ENCODE results near the gene RAPGEF1.

RAPGEF1 gene, protein sequence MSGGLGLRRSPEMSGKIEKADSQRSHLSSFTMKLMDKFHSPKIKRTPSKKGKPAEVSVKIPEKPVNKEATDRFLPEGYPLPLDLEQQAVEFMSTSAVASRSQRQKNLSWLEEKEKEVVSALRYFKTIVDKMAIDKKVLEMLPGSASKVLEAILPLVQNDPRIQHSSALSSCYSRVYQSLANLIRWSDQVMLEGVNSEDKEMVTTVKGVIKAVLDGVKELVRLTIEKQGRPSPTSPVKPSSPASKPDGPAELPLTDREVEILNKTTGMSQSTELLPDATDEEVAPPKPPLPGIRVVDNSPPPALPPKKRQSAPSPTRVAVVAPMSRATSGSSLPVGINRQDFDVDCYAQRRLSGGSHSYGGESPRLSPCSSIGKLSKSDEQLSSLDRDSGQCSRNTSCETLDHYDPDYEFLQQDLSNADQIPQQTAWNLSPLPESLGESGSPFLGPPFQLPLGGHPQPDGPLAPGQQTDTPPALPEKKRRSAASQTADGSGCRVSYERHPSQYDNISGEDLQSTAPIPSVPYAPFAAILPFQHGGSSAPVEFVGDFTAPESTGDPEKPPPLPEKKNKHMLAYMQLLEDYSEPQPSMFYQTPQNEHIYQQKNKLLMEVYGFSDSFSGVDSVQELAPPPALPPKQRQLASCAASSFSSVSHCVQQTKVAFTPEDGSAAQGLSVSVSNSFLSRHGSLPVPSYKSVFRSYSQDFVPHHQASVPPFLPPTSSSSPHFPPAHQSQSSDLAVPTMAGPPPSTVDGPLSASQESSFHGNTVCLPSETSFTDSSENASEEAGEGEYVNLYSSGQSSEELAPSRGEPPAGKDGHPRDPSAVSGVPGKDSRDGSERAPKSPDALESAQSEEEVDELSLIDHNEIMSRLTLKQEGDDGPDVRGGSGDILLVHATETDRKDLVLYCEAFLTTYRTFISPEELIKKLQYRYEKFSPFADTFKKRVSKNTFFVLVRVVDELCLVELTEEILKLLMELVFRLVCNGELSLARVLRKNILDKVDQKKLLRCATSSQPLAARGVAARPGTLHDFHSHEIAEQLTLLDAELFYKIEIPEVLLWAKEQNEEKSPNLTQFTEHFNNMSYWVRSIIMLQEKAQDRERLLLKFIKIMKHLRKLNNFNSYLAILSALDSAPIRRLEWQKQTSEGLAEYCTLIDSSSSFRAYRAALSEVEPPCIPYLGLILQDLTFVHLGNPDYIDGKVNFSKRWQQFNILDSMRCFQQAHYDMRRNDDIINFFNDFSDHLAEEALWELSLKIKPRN (N-terminal part only)

DNA sequence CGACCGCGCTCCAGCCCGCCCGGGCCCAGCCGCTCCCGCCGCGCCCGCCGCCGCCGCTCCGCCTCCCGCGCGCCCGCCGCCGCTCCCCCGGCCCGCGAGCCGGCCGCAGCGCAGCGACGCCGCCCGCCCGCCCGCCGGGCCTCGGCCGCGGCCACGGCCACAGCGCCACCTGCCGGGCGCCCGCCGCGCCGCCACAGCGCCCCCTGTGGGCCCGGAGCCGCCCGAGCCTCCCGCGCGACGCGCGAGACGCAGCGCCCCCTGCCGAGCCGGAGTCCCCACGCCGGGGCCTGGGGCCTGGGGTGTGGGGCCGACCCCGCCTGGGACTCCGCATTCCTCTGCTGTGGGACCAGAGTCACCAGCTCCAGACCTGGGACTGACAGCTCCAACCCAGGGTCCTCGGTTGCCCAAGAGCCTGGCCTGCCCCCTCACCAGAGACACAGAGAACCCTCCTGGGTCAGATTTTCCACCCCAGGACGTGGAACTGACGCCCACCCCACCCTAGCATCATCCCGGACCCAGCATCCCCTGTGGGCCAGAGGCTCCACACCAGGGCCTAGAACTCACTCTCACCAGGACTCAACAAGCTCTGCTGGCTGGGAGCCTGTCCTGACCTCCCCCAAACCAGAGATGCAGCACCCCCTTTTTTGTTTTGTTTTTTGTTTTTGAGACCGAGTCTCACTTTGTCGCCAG, at the start of gene RAPGEF1:
TSS of gene RAPGEF1 (minus strand) at position 118 of the 690 bp plus-strand sequence. CDS start 246 bp downstream, outside the sequence.
- peak in 1 of 2 donors; percentile 66 for DNase-seq (ENCODE audit: extremely low read depth in 1 of 2, low read depth in 1 of 2)

DNA sequence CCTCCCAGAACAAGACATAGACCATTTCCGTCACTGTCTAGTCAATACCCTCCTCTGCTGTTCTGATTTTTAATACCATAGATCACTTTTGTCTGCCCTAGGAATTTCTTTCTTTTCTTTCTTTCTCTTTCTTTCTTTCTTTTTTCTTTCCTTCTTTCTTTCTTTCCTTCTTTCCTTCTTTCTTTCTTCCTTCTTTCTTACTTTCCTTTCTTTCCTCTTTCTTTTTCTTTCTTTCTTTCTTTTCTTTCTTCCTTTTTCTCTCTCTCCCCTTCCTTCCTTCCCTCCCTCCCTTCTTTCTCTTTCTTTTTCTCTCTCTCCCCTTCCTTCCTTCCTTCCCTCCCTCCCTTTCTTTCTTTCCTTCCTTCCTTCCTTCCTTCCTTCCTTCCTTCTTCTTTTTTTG, 49.0 kb upstream of the RAPGEF1 start:
- no peak for DNase-seq (ENCODE audit: extremely low read depth in 1 of 2, low read depth in 1 of 2)

DNA sequence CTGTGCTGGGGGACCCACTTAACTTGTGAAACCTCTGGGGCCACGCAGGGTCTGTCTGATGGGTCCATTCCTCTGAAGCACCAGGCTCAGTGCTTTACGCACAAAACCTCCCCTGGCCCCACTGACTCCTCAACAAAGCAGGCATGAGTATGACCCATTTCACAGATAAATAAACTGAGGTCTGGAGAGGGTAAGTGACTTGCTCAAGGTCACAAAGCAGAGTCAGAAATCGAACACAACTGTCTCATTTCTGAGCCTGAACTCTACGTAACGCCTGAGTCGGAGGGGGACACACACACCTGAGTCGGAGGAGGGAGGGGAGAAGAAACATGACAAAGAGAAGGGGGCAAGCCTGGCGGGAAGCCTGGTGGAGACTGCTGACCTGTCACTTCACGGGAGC, 48.0 kb upstream of the RAPGEF1 start:
- no peak for DNase-seq (ENCODE audit: extremely low read depth in 1 of 2, low read depth in 1 of 2)

DNA sequence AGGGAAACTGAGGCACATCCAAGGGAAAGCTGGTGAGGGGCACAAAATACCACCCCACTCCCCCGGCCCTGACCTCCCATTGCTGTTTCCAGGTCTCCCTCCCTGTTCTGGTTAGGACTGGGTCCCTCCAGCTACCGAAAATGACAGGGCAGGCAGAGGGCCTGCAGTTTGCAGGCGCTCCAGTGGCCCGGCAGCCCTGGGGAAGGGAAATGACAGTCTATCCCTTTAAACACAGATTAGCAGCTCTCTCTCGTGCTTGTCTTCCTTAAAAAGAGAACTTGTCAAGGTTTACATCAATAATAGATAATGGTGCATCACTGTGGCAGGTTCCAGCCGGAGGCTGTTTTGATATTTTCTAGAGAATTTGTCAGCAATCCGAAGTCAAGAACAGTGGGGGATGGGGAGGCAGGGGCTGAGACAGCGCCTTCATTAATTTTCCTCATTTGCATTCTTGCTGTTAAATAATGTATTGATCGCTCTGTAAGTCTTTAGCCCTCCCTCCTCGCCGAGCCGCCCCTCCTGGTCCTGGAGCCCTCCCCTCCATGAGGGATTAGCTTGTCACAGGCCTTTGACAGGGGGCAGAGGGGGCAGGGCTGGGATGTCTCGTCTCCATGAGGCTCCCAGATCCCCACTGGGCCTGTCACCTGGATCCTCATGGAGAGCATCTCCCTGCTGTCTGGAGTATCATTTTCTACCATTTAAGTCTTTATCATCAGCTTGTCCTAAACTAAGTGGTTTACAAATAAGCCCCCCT, 45.0 kb upstream of the RAPGEF1 start:
- DNase-seq (ENCODE audit: extremely low read depth in 1 of 2, low read depth in 1 of 2): no peak

DNA sequence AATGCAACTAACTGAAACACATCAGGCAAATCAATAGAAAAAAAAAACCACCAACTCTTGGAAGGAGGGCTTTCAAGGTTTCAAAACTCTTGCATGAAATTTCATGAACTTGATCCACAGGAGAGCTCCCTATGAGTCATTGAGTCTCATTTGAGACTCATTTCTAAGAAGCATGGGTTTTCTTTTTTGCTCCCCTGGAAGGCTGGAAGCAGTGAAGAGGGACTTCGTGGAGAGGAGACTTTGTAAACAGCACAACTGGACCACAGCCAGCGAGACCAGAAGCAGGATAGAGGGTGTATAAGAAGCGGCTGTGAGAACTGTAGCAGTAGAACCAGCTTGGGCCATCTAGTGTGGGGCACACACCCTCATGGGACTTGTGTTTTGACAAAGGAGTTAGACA, 41.2 kb upstream of the RAPGEF1 start:
- no peak for DNase-seq (ENCODE audit: extremely low read depth in 1 of 2, low read depth in 1 of 2)

DNA sequence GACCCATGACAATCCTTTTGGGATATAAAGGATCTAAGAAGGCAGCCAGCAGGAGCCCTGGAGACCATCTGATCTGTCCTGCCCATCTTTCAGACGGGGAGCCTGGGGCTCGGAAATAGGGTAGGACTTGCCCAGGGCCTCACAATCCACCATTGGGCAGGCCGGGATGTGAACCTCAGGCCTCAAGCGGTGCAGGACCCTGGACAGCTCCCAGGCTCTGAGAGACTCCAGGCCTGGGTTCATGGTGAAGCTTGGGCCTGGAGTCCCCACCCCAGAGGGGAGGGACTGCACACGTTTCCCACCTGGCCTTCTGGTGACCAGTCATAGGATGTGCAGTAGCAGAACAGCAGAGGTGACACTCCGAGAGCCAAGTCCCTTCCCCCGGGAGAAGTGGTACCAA, 36.6 kb upstream of the RAPGEF1 start:
- DNase-seq (ENCODE audit: extremely low read depth in 1 of 2, low read depth in 1 of 2): no peak

DNA sequence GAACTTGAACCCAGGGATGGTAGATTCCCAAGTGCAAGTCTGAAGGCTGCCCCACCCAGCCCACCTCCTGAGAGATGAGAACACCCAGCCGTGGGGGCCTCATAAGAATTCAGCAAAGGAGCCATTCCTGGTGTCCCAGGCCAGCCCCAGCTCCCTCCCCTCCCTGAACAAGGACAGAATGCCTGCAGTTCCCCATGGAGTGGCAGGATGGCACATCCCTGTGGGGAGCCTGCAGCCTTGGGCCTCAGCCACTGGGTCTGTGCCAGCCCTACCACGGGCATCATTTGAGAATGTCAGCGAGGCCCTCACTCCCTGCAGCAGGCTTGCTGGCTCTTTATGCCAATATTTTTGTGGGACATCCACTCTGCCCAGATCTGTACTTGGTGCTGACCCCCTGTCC, 36.2 kb upstream of the RAPGEF1 start:
- no peak for DNase-seq (ENCODE audit: extremely low read depth in 1 of 2, low read depth in 1 of 2)

DNA sequence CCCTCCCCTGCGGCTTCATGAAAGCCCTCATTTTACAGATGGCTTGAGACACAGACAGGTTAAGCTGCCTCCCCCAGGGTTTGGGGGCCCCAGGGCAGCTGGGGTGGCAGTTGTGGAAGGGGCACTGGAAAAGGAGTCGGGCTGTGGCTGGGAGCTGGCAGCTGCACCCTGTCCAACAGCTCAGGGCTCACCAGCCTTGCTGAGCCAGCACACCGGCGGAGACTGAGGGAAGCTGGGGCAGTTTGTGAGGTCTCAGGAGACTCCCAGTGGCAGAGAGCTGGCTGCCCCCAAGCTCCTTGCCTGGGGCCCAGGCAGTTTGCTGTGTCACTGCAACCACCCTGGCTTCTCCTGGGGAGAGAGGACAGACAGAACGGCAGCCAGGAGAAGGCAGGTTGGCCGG, 34.8 kb upstream of the RAPGEF1 start:
- no peak for DNase-seq (ENCODE audit: extremely low read depth in 1 of 2, low read depth in 1 of 2)

DNA sequence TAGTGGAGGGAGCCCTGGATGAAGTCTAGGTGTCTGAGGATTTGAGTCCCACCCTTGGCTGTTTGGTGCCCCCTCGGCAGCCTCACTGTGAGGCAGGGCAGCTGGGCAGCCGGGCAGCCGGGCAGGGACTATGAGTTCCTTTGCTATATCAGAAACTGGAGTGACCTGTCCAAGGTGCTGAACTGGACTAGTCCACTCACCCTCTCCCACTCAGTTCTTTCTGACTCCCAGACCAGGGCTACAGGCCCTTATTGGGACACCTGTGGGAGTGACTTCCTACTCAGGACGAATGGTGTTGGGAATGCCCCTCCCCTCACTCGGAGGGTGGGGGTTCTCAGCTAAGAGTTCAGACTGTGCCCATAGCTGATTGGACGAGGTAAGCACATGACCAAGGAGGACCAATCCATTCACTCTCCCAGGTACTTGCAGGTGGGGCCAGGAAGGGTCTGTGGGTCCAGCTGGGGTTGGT, 34.1 kb upstream of the RAPGEF1 start:
- DNase-seq (ENCODE audit: extremely low read depth in 1 of 2, low read depth in 1 of 2): peak in 1 of 2 donors; percentile 7

DNA sequence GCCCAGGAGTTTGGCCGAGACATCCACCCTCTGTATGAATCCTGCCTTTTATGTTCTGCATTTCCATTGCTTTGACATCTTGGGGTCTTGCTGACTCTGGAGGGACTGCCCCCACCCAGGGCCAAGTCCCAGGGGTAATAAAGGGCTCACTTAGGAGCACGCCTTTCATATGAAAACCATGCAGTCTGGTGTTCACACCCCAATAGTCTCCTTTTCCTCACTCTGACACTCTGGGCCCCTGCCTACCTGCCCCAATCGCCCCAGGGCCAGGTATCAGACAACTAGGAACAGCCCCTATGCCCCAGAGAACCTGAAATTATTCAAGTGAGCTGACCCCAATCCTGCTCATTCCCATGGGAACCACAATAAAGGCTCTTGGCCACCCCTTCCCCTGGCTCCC, 33.1 kb upstream of the RAPGEF1 start:
- no peak for DNase-seq (ENCODE audit: extremely low read depth in 1 of 2, low read depth in 1 of 2)

DNA sequence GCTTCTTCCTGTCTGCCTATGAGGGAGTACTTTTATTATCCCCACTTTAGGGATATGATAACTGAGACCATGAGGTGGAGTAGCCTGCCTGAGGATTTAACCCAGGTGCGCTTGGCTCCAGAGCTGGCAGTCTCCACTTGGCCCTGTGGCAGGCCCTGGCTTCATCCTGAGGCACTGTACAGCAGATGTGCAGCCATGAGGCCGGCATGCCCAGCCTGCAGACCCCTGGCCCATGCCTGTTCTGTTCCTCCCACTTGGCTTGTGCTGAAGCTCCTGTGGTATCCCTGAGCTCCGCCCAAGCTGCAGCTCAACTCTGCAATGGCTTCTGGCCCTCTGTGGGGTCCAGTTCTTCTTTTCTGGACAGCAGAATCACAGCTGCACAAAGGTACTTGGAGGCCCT, 31.8 kb upstream of the RAPGEF1 start:
- no peak for DNase-seq (ENCODE audit: extremely low read depth in 1 of 2, low read depth in 1 of 2)

DNA sequence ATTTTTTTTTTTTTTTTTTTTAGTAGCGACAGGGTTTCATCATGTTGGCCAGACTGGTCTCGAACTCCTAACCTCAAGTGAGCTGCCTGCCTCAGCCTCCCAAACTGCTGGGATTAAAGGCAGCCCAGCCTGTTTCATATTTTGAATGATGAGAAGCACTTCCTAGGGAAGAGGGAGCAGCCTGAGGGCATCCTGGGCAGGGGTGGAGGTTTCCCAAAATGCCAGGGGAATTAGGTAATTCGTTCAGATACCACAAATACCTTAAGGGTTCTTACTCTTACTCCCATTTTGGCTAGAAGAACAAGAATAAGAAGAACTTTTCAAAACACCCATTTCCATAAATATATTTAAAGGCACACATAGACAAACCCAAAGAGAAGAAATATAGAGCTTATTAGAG, 29.5 kb upstream of the RAPGEF1 start:
- no peak for DNase-seq (ENCODE audit: extremely low read depth in 1 of 2, low read depth in 1 of 2)

DNA sequence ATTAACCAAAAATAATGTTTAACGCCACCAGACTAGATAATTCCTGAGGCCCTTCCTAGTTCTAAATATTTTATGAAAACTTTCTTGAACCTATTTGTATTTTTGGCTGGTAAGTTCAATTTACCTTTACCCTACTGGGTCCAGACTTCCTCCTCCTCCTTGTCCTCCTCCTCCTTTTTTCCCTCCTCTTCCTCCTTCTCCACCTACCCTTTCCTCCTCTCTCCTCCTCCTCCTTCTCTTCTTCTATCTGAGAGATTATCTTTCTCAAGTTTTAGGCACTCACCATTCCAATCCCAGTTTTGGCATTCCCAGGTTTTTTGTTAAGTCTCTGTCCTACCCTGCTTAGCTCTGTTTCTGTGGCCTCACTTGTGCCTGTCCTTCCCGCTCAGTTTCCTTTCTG, 24.7 kb upstream of the RAPGEF1 start:
- no peak for DNase-seq (ENCODE audit: extremely low read depth in 1 of 2, low read depth in 1 of 2)

DNA sequence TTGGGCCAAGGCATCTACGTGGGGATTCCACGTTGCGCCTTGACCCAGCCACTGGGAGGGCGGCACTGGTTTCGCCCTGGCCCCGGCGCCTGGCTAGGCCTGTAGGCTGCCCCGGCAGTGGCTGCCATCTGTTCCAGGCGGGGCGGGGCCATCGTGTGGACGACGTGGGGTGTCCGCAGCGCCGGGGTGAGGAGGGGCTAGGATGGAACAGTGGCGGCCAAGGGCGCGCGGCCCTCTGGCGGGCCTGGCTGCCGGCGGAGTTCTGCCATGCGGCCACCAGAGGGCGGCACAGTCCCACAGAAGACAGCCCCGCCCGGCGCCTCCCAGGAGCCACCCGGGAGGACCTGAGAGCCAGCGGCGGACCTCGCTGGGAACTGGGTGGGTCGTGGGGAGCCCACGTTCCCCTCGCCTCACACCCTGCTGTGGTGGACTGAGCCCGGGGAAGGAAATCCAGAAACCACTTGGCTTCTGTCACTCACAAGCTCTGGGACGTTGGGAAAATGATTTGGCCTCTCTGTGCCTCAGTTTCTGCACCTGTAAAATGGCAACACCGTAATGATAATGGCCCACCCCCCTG, 22.6 kb upstream of the RAPGEF1 start:
- peak; percentile 57 to 63 for DNase-seq (ENCODE audit: extremely low read depth in 1 of 2, low read depth in 1 of 2)

DNA sequence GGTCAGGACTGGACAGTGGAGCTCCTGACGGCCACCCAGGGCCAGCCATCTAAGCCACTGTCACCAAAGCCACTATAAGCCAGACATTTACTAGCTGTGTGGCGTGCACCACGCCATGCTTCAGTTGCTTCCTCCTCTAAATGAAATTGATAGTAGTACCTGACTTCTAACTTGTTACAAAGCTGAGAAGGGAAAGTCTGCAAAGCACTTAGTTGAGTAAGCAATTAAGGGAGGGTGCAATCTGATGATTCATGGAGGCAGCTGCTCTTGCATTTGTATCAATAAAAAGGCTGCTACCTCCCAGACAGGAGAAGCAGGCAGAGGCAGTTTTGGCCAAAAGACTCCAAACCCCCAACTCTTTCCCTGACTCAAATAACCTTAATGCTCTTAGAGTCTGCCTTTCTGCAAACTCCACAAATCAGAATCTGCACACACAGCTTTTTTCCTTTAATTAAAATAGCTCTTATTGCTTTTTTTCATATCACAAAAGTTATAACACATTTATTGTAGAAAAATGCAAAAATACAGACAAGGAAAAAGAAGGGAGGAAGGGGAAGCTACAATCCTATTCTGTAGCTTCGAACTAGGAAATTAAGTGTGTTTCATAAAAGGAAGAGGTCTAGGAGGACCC, 19.3 kb upstream of the RAPGEF1 start:
- DNase-seq (ENCODE audit: extremely low read depth in 1 of 2, low read depth in 1 of 2): no peak

DNA sequence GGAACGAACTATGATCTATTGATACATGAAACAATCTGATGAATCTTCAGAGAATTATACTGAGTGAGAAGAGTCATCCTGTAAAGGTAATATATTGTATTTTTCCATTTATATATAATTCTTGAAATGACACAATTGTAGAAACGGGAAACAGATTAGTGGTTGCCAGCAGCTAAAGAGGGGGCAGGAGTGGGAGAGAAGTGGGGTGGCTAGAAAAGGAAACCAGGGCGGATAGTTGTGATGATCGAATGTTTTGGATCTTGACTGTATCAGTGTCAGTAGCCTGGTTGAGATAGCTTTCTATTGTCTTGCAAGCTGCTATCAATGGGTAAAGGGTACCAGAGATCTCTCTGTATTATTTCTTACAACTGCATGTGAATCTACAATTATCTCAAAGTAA, 17.7 kb upstream of the RAPGEF1 start:
- DNase-seq (ENCODE audit: extremely low read depth in 1 of 2, low read depth in 1 of 2): no peak

DNA sequence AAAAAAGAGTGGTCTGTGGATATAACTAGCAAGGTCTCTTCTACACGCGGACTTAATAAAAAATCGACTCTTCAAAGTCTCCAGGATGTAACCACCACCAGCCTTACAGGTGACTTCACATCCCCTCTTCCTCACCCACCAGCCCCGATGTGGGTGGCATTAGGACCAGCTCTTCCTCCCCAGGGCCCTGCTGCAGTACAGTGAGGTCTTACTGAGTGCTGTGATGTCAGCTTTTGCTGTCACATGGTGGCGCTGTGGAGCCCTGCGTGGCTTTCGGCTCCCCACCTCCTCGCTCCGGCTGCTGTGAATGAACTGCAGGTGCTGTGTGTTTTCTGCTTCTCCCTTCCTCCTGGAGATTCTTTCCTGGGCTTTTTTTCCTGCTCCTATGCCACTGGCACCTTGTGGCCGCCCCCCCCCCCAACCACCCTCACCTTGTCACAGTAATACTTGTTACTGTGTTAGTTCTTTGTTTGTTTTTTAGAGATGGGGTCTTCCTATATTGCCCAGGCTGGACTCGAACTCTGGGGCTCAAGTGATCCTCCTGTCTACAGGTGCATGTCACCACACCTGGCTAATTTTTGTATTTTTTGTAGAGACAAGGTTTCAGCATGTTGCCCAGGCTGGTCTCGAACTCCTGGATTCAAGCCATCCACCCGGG, 15.8 kb upstream of the RAPGEF1 start:
- peak; percentile 60 to 77 for DNase-seq (ENCODE audit: extremely low read depth in 1 of 2, low read depth in 1 of 2)

DNA sequence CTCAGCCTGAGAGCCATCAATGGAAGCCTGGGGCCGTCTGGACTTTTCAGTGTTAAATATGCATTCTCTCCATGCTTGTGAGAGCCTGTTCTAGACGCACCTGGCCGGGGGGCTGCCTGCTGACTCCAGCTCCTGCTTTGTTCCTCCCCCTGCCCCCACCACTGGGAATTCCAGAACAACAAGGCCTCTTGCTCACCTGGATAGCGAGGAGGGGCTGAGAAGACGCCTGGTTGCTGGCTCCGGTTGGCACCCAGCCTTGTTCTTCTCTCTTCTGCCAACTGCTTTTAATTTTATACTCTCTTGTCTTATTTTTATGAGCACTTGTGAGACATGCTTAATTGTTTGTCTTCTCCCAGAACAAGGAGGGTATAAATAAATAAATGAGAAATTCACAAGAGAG, 15.0 kb upstream of the RAPGEF1 start:
- DNase-seq (ENCODE audit: extremely low read depth in 1 of 2, low read depth in 1 of 2): no peak
